Uterine smooth muscle cell (primary cell): ENCODE measurements around the gene SBF2. TPM values are rescaled to one million over a fixed set of nuclear protein-coding genes. Genes with fewer than 3 reads are reported as not detected.

ENCODE experiments used
- total RNA-seq: library from RNA; depleted of rRNA; stranded (reverse); fragments of >200 nt; gene quantifications from 2 replicates; pipeline ENCODE4 v1.2.3, GENCODE V29; 2014

Gene SBF2
- 52.1 and 61.1 TPM in 2 replicates for total RNA-seq

GRCh38 chr11:10293423-10294289 is at the start of gene SBF2:
SBF2 (minus strand) TSS chr11:10294219; CDS start chr11:10294069, 150 bp downstream.

GRCh38 chr11:10304495-10305261 is 10.7 kb upstream of the SBF2 start, which contains the start of gene ADM:
ADM (plus strand) TSS chr11:10305073; CDS start chr11:10305701, 628 bp downstream.

Other genes starting within 250 kb of the SBF2 start
- 187 and 204 TPM in 2 replicates for gene ADM, start 10.9 kb upstream of the SBF2 start, total RNA-seq
- gene AMPD3, start 161.0 kb upstream of the SBF2 start, total RNA-seq: 7.0 and 7.2 TPM in 2 replicates
- 31.9 and 35.1 TPM in 2 replicates for gene RNF141, start 247.0 kb upstream of the SBF2 start, total RNA-seq